ENCODE data around the gene TMEM179.

The TMEM179 gene

DNA sequence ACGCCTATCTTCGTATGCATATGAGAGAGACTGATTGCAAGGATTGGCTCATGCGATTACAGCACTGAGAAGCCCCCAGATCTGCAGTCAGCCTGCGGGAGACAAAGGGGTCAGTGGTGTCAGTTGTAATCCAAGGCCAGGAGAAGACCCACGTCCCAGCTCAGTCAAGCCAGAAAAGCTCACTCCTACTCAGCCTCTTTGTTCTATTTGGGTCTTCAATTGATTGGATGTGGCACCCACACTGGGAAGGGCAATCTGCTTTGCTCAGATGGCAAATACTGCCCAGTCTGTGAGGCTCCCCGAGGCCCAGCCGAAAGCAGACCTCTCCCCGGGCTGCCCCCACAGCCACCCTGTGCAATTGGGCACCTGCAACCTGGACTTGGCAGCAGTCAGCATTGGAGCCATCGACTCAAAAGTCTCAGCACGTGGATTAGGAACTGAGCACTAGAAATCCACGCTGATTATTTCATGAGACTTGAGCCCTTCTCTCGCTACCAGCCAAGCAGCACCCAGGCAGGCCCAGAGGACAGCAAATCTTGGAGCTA lies 39.6 kb upstream of the TMEM179 start:
- Histone ChIP-seq H3K9me3 (ENCODE audit: control insufficient read depth, low read length) (peaks cover 13% of the 10 kb centered on the region), H3K27ac (ENCODE audit: low read depth, low read length, severe bottlenecking) (no peak overlapping the region), H3K4me1 (ENCODE audit: control insufficient read depth, insufficient read depth, low read length, poor library complexity, severe bottlenecking) (no peaks in the 10 kb centered on the region), H3K4me3 (ENCODE audit: extremely low read depth, insufficient read depth, low read length, poor library complexity, severe bottlenecking) (no peak overlapping the region), H3K36me3 (ENCODE audit: control insufficient read depth, insufficient read depth, low read length) (no peaks in the 10 kb centered on the region)
- 83 to 93% methylated on average over 10 to 12 of the region's 12 CpGs for WGBS, 2 experiments (ENCODE audit: insufficient coverage in 2 of 2)

- no peaks in the 10 kb centered on the region for H3K4me1 ChIP-seq (ENCODE audit: control insufficient read depth, insufficient read depth, low read length, poor library complexity, severe bottlenecking)
- WGBS, 2 experiments (ENCODE audit: insufficient coverage in 2 of 2) = 73 to 86% methylated on average over 1 to 2 of the region's 8 CpGs
- H3K9me3 ChIP-seq (ENCODE audit: control insufficient read depth, low read length) = peaks cover 13% of the 10 kb centered on the region
- no peaks in the 10 kb centered on the region for H3K36me3 ChIP-seq (ENCODE audit: control insufficient read depth, insufficient read depth, low read length)
- no peak overlapping the region for H3K27ac ChIP-seq (ENCODE audit: low read depth, low read length, severe bottlenecking)
- no peak overlapping the region for H3K4me3 ChIP-seq (ENCODE audit: extremely low read depth, insufficient read depth, low read length, poor library complexity, severe bottlenecking)
Observed at GRCh38 chr14:104643306-104643705, 38.7 kb upstream of the TMEM179 start.

DNA sequence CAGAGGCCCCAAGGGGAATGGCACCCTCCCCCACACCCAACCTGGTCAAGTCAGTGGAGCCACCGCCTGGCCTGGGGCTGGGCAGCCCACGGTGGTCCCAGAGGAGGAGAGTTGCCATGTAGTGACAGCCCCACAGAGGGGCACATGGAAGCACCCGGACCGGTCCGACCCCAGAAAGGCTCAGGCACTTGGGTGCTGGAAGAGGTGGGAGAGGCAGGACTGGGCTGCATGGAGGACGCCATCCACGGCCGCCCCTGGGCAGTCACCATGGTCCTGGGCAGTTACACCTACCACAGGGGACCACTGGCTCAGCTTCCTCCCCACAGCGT lies 37.9 kb upstream of the TMEM179 start:
- Histone ChIP-seq H3K4me1 (ENCODE audit: control insufficient read depth, insufficient read depth, low read length, poor library complexity, severe bottlenecking) (no peaks in the 10 kb centered on the region), H3K36me3 (ENCODE audit: control insufficient read depth, insufficient read depth, low read length) (no peaks in the 10 kb centered on the region), H3K4me3 (ENCODE audit: extremely low read depth, insufficient read depth, low read length, poor library complexity, severe bottlenecking) (no peak overlapping the region), H3K9me3 (ENCODE audit: control insufficient read depth, low read length) (peaks cover 13% of the 10 kb centered on the region), H3K27ac (ENCODE audit: low read depth, low read length, severe bottlenecking) (no peak overlapping the region)
- 93 to 98% methylated on average over 5 of the region's 9 CpGs for WGBS, 2 experiments (ENCODE audit: insufficient coverage in 2 of 2)

DNA sequence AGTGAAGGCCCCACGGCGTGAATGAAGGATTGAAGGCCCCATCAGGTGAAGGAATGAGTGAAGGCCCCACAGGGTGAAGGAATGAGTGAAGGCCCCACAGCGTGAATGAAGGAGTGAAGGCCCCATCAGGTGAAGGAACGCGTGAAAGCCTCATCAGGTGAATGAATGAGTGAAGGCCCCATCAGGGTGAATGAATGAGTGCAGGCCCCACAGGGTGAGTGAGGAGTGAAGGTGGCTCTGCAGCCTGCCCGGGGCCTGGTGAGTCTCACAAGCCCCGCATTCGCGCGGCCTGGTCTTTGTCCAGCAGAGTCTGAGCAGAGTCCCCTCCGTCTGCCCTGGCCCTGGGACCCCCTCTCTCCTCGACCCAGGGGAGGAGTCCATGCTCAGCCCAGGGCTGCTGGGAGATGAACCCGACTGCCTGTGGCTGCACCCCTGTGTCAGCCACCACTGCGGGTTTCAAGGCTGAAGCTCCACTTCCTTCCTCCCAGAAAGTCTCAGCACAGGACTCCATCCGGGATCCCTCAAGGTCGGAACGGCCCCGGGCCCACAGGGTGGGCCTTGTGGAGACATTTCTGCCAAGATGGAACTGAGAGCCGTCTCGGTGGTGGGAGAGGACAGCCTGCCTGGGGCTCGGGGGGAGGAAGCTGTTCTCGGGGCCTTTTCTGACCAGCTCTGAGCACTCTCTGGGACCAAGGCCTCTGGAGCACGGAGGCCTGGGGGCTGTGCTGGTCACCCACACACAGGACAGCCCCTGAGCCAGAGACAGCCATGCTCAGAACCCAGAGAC lies 37.4 kb upstream of the TMEM179 start:
- no peak overlapping the region for H3K27ac ChIP-seq (ENCODE audit: low read depth, low read length, severe bottlenecking)
- no peaks in the 10 kb centered on the region for H3K36me3 ChIP-seq (ENCODE audit: control insufficient read depth, insufficient read depth, low read length)
- H3K4me1 ChIP-seq (ENCODE audit: control insufficient read depth, insufficient read depth, low read length, poor library complexity, severe bottlenecking) = no peaks in the 10 kb centered on the region
- H3K4me3 ChIP-seq (ENCODE audit: extremely low read depth, insufficient read depth, low read length, poor library complexity, severe bottlenecking) = no peak overlapping the region
- WGBS, 2 experiments (ENCODE audit: insufficient coverage in 2 of 2) = 87 to 92% methylated on average over 18 to 22 of the region's 23 CpGs
- peaks cover 13% of the 10 kb centered on the region for H3K9me3 ChIP-seq (ENCODE audit: control insufficient read depth, low read length)

DNA sequence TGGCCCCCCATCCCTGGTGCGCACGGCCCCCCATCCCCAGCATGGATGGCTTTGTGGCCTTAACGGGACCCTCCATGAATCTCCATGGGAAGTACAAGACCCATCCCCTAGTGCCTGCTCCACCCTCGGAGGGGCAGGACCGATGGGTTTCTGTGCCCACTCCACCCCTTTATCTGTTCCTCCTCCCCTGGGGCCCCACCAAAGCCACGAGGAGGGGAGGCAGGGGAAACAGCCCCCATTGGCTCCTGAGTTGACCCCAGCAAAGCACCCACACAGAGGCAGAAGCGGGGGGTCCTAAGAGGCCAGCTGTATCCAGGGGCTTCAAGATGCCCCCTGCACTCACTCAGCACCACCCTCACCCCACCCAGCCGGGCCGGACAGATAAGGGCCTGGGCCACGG lies 36.1 kb upstream of the TMEM179 start:
- H3K4me3 ChIP-seq (ENCODE audit: extremely low read depth, insufficient read depth, low read length, poor library complexity, severe bottlenecking) = no peak overlapping the region
- no peaks in the 10 kb centered on the region for H3K4me1 ChIP-seq (ENCODE audit: control insufficient read depth, insufficient read depth, low read length, poor library complexity, severe bottlenecking)
- H3K9me3 ChIP-seq (ENCODE audit: control insufficient read depth, low read length) = peaks cover 8% of the 10 kb centered on the region
- H3K36me3 ChIP-seq (ENCODE audit: control insufficient read depth, insufficient read depth, low read length) = no peaks in the 10 kb centered on the region
- WGBS, 2 experiments (ENCODE audit: insufficient coverage in 2 of 2) = 94 to 100% methylated on average over 3 to 10 of the region's 10 CpGs
- no peak overlapping the region for H3K27ac ChIP-seq (ENCODE audit: low read depth, low read length, severe bottlenecking)

DNA sequence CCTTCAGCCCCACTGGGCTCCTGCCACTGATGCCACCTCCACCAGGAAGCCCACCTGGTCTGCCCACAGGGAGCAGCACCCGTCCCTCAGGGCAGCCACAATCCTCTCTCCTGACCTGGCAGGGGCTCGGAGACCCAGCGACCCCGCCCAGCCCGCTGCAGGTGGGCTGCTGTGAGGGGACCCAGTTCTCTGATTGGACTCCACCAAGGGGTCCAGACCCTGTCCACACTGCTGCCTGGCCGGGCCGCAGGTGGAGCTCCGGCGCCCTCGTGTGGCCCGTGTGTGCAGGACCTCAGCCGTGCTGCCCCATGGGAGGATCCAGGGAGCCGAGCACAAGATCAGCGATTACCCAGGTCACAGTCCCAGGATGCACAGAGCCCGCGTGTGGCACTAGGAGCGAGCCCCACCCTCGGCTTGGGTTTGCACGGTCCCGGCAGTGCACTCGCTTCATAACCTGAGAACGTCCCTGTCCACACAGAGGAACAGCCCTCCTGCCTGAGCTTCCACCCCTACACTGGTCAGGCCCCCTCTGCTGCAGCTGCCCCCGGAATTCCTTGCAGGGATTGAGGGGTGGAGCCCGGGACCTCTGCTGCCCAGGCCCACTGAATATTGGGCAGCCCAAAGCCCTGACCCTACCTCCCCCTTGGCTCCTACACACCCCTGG lies 35.4 kb upstream of the TMEM179 start:
- no peak overlapping the region for H3K4me3 ChIP-seq (ENCODE audit: extremely low read depth, insufficient read depth, low read length, poor library complexity, severe bottlenecking)
- 5 to 7% methylated on average over 23 to 24 of the region's 24 CpGs for WGBS, 2 experiments (ENCODE audit: insufficient coverage in 2 of 2)
- no peaks in the 10 kb centered on the region for H3K4me1 ChIP-seq (ENCODE audit: control insufficient read depth, insufficient read depth, low read length, poor library complexity, severe bottlenecking)
- H3K36me3 ChIP-seq (ENCODE audit: control insufficient read depth, insufficient read depth, low read length) = no peaks in the 10 kb centered on the region
- H3K9me3 ChIP-seq (ENCODE audit: control insufficient read depth, low read length) = peaks cover 3% of the 10 kb centered on the region
- H3K27ac ChIP-seq (ENCODE audit: low read depth, low read length, severe bottlenecking) = no peak overlapping the region

GRCh38 chr14:104639471-104639870 lies 34.9 kb upstream of the TMEM179 start:
- Histone ChIP-seq H3K4me1 (ENCODE audit: control insufficient read depth, insufficient read depth, low read length, poor library complexity, severe bottlenecking) (no peaks in the 10 kb centered on the region), H3K4me3 (ENCODE audit: extremely low read depth, insufficient read depth, low read length, poor library complexity, severe bottlenecking) (no peak overlapping the region), H3K27ac (ENCODE audit: low read depth, low read length, severe bottlenecking) (no peak overlapping the region), H3K9me3 (ENCODE audit: control insufficient read depth, low read length) (no peaks in the 10 kb centered on the region), H3K36me3 (ENCODE audit: control insufficient read depth, insufficient read depth, low read length) (no peaks in the 10 kb centered on the region)
- WGBS, 2 experiments (ENCODE audit: insufficient coverage in 2 of 2) = 83% methylated on average over 5 of the region's 5 CpGs; no CpG with 5 or more reads in 1 of the 2 experiments

GRCh38 chr14:104638927-104639450 lies 34.4 kb upstream of the TMEM179 start:
- Histone ChIP-seq H3K4me3 (ENCODE audit: extremely low read depth, insufficient read depth, low read length, poor library complexity, severe bottlenecking) (no peak overlapping the region), H3K4me1 (ENCODE audit: control insufficient read depth, insufficient read depth, low read length, poor library complexity, severe bottlenecking) (no peaks in the 10 kb centered on the region), H3K9me3 (ENCODE audit: control insufficient read depth, low read length) (no peaks in the 10 kb centered on the region), H3K36me3 (ENCODE audit: control insufficient read depth, insufficient read depth, low read length) (no peaks in the 10 kb centered on the region), H3K27ac (ENCODE audit: low read depth, low read length, severe bottlenecking) (no peak overlapping the region)
- 89 to 94% methylated on average over 6 of the region's 13 CpGs for WGBS, 2 experiments (ENCODE audit: insufficient coverage in 2 of 2)

- Histone ChIP-seq H3K9me3 (ENCODE audit: control insufficient read depth, low read length) (no peaks in the 10 kb centered on the region), H3K4me3 (ENCODE audit: extremely low read depth, insufficient read depth, low read length, poor library complexity, severe bottlenecking) (no peak overlapping the region), H3K27ac (ENCODE audit: low read depth, low read length, severe bottlenecking) (no peak overlapping the region), H3K36me3 (ENCODE audit: control insufficient read depth, insufficient read depth, low read length) (no peaks in the 10 kb centered on the region), H3K4me1 (ENCODE audit: control insufficient read depth, insufficient read depth, low read length, poor library complexity, severe bottlenecking) (no peaks in the 10 kb centered on the region)
- 72 to 77% methylated on average over 9 to 10 of the region's 12 CpGs for WGBS, 2 experiments (ENCODE audit: insufficient coverage in 2 of 2)
Observed at GRCh38 chr14:104638190-104638589, 33.6 kb upstream of the TMEM179 start.

- 86 to 87% methylated on average over 1 to 4 of the region's 5 CpGs for WGBS, 2 experiments (ENCODE audit: insufficient coverage in 2 of 2)
- Histone ChIP-seq H3K4me3 (ENCODE audit: extremely low read depth, insufficient read depth, low read length, poor library complexity, severe bottlenecking) (no peak overlapping the region), H3K36me3 (ENCODE audit: control insufficient read depth, insufficient read depth, low read length) (no peaks in the 10 kb centered on the region), H3K9me3 (ENCODE audit: control insufficient read depth, low read length) (no peaks in the 10 kb centered on the region), H3K4me1 (ENCODE audit: control insufficient read depth, insufficient read depth, low read length, poor library complexity, severe bottlenecking) (no peaks in the 10 kb centered on the region), H3K27ac (ENCODE audit: low read depth, low read length, severe bottlenecking) (no peak overlapping the region)
Observed at GRCh38 chr14:104637546-104638003, 33.0 kb upstream of the TMEM179 start.

Data from mesodermal cell (in vitro differentiated cells).